Measurements from ENCODE around the gene S100G. TPM values are rescaled to one million over a fixed set of nuclear protein-coding genes. Genes with fewer than 3 reads are reported as not detected.
"Not testable (repeated sequence)": the region's sequence is repeated elsewhere in the genome, so short reads cannot be mapped to it uniquely, and the experiment has no call there.

S100G gene
- total and polyA plus RNA-seq, 2 of the 4 experiments (the other 2 are of a cell fraction), result not detected

GRCh38 chrX:16603235-16603634 is 46.7 kb upstream of the S100G start:
- H2BK20ac ChIP-seq (ENCODE audit: low read depth, low read length); BruUV-seq (replicated peaks); in situ Hi-C loops (cut with MboI; ENCODE audit: low sequenced_read_pairs); H3K36me3 ChIP-seq (ENCODE audit: control insufficient read depth, insufficient read depth, low read length); H3K56ac ChIP-seq (ENCODE audit: extremely low read depth, insufficient read depth, low read length); H3K79me1 ChIP-seq (ENCODE audit: low read depth in 1 of 2, low read length in 2 of 2); H3K9me3 ChIP-seq (ENCODE audit: control insufficient read depth, insufficient read depth, low read length); H3K4me1 ChIP-seq (ENCODE audit: control insufficient read depth, insufficient read depth, low read length); H3K27ac ChIP-seq (ENCODE audit: insufficient read depth, low read length); DNase-seq; intact Hi-C loops (cut with micrococcal nuclease); H4K5ac ChIP-seq (ENCODE audit: low read depth, low read length); H3K18ac ChIP-seq (ENCODE audit: low read depth, low read length); H4K20me1 ChIP-seq (ENCODE audit: insufficient read depth, low read length); dilution Hi-C loops (cut with HindIII; ENCODE audit: low sequenced_read_pairs, unreplicated experiment); H3K4me3 ChIP-seq (ENCODE audit: insufficient read depth, low read depth, low read length); H2AK9ac ChIP-seq (replicated peaks; ENCODE audit: low read depth, low read length, poor library complexity); CTCF ChIA-PET; H3K27me3 ChIP-seq (ENCODE audit: control insufficient read depth, insufficient read depth, low read length); H4K91ac ChIP-seq (ENCODE audit: insufficient read depth, low read depth, low read length); H2BK5ac ChIP-seq (ENCODE audit: low read depth, low read length, poor library complexity, severe bottlenecking); H3K4ac ChIP-seq (ENCODE audit: low read depth, low read length); H3K14ac ChIP-seq (replicated peaks; ENCODE audit: low read depth, low read length); H2AFZ ChIP-seq (replicated peaks; ENCODE audit: low read length, poor library complexity); H3K9me1 ChIP-seq (ENCODE audit: insufficient read depth, low read length); H3K4me2 ChIP-seq (ENCODE audit: low read depth, low read length); ATAC-seq (ENCODE audit: low read depth); H2AK5ac ChIP-seq (ENCODE audit: low read depth, low read length); H2BK120ac ChIP-seq (ENCODE audit: low read depth, low read length); H3K9ac ChIP-seq (ENCODE audit: low read depth, low read length); H2BK15ac ChIP-seq (ENCODE audit: low read depth, low read length); H4K8ac ChIP-seq (ENCODE audit: low read depth in 2 of 2, low read length in 2 of 2); POLR2A ChIA-PET (ENCODE audit: unreplicated experiment); H3K23ac ChIP-seq (ENCODE audit: low read depth, low read length): not testable (repeated sequence)
- WGBS, 2 experiments (ENCODE audit: extremely low coverage in 2 of 2, insufficient read length in 1 of 2), result no CpG with 5 or more reads among the region's 6 CpGs
